Erythroblast (primary cell): ENCODE measurements around the gene INHBE.

ENCODE experiments used
- GATA1 ChIP-seq: IDR thresholded peaks from 2 replicates; pipeline ENCODE4 v1.6.1; 2011; ENCODE audit warnings: low read depth, mild to moderate bottlenecking, control low read depth, low read length, moderate library complexity
- POLR2A ChIP-seq: IDR thresholded peaks from 2 replicates; pipeline ENCODE4 v1.6.1; 2011; ENCODE audit warnings: mild to moderate bottlenecking, low read length

- TF ChIP-seq POLR2A, result no peak
- no peak for TF ChIP-seq GATA1
Observed at GRCh38 chr12:57438400-57438799, 16.7 kb upstream of the INHBE start.
